Activated naive CD8-positive, alpha-beta T cell treated with anti-CD3 and anti-CD28 coated beads, Interleukin-2, amount 50 U/mL, for 24 hours (primary cell): ENCODE results near the gene PDGFB.
A peak's percentile ranks its signal among the peaks of the same experiment; 100 is the strongest.

Source experiments
- ATAC-seq: fragments of 150-1000 bp; cut with Tn5 transposase; one replicate; pipeline ENCODE4 v1.10.0; 2021
- DNase-seq: peaks from one replicate; pipeline ENCODE4 v3.0.0; 2021
- H3K27ac Mint-ChIP-seq: one replicate; pipeline ENCODE4 v1.8.0; 2021; ENCODE audit warnings: mild to moderate bottlenecking, mixed read lengths
- H3K27me3 Mint-ChIP-seq: one replicate; pipeline ENCODE4 v1.8.0; 2021; ENCODE audit warnings: mixed read lengths
- H3K36me3 Mint-ChIP-seq: one replicate; pipeline ENCODE4 v1.8.0; 2021; ENCODE audit warnings: low read depth, mixed read lengths
- H3K4me1 Mint-ChIP-seq: one replicate; pipeline ENCODE4 v1.8.0; 2021; ENCODE audit warnings: mixed read lengths
- H3K4me3 Mint-ChIP-seq: one replicate; pipeline ENCODE4 v1.8.0; 2021; ENCODE audit warnings: mild to moderate bottlenecking, moderate library complexity, mixed read lengths
- H3K9me3 Mint-ChIP-seq: one replicate; pipeline ENCODE4 v1.8.0; 2021; ENCODE audit warnings: mixed read lengths

PDGFB gene

GRCh38 chr22:39252461-39253434, 8.0 kb upstream of the PDGFB start:
- no peaks in the 10 kb centered on the region for H3K36me3 Mint-ChIP-seq
- no peaks in the 10 kb centered on the region for H3K9me3 Mint-ChIP-seq
- H3K4me3 Mint-ChIP-seq, result no peak overlapping the region
- ATAC-seq (no peak), DNase-seq (no peak)
- H3K27me3 Mint-ChIP-seq, result peaks cover 20% of the 10 kb centered on the region
- peak overlapping the region; percentile 5 for H3K27ac Mint-ChIP-seq
- H3K4me1 Mint-ChIP-seq, result peaks cover 26% of the 10 kb centered on the region

- Mint-ChIP-seq H3K4me3 (no peak overlapping the region), H3K27me3 (peaks cover 26% of the 10 kb centered on the region), H3K9me3 (no peaks in the 10 kb centered on the region), H3K27ac (no peak overlapping the region), H3K36me3 (no peaks in the 10 kb centered on the region), H3K4me1 (peaks cover 26% of the 10 kb centered on the region)
- DNase-seq, result no peak
- no peak for ATAC-seq
Measured at GRCh38 chr22:39251762-39252460, 7.1 kb upstream of the PDGFB start.

- Mint-ChIP-seq H3K9me3 (no peaks in the 10 kb centered on the region), H3K27ac (no peak overlapping the region), H3K36me3 (no peaks in the 10 kb centered on the region), H3K4me3 (no peak overlapping the region), H3K4me1 (peaks cover 25% of the 10 kb centered on the region), H3K27me3 (peaks cover 36% of the 10 kb centered on the region)
- DNase-seq, result no peak
- ATAC-seq, result no peak
Measured at GRCh38 chr22:39250838-39251237, 6.1 kb upstream of the PDGFB start.

GRCh38 chr22:39250131-39250530, 5.3 kb upstream of the PDGFB start:
- no peak for DNase-seq
- Mint-ChIP-seq H3K27me3 (peaks cover 37% of the 10 kb centered on the region), H3K9me3 (no peaks in the 10 kb centered on the region), H3K27ac (no peak overlapping the region), H3K4me1 (peaks cover 21% of the 10 kb centered on the region), H3K36me3 (no peaks in the 10 kb centered on the region), H3K4me3 (no peak overlapping the region)
- no peak for ATAC-seq

- no peak overlapping the region for H3K27ac Mint-ChIP-seq
- H3K4me1 Mint-ChIP-seq, result peaks cover 18% of the 10 kb centered on the region
Measured at GRCh38 chr22:39249086-39249704, 4.4 kb upstream of the PDGFB start.

GRCh38 chr22:39248254-39248653, 3.5 kb upstream of the PDGFB start:
- Mint-ChIP-seq H3K4me3 (no peak overlapping the region), H3K27me3 (peaks cover 39% of the 10 kb centered on the region), H3K4me1 (peaks cover 17% of the 10 kb centered on the region), H3K27ac (peak overlapping the region; percentile 34), H3K36me3 (no peaks in the 10 kb centered on the region), H3K9me3 (no peaks in the 10 kb centered on the region)
- DNase-seq, result no peak
- ATAC-seq, result no peak

More at GRCh38 chr22:39249086-39249704, 4.4 kb upstream of the PDGFB start:
- peaks cover 35% of the 10 kb centered on the region for H3K27me3 Mint-ChIP-seq
- no peaks in the 10 kb centered on the region for H3K9me3 Mint-ChIP-seq
- H3K4me3 Mint-ChIP-seq, result no peak overlapping the region
- DNase-seq (no peak), ATAC-seq (no peak)
- H3K36me3 Mint-ChIP-seq, result no peaks in the 10 kb centered on the region

- DNase-seq (no peak), ATAC-seq (no peak)
- no peaks in the 10 kb centered on the region for H3K36me3 Mint-ChIP-seq
- no peaks in the 10 kb centered on the region for H3K9me3 Mint-ChIP-seq
- peaks cover 42% of the 10 kb centered on the region for H3K27me3 Mint-ChIP-seq
- H3K4me1 Mint-ChIP-seq, result peaks cover 14% of the 10 kb centered on the region
- H3K27ac Mint-ChIP-seq, result no peak overlapping the region
- no peak overlapping the region for H3K4me3 Mint-ChIP-seq
Measured at GRCh38 chr22:39247361-39247760, 2.6 kb upstream of the PDGFB start.

- peaks cover 42% of the 10 kb centered on the region for H3K27me3 Mint-ChIP-seq
- no peaks in the 10 kb centered on the region for H3K9me3 Mint-ChIP-seq
- DNase-seq (no peak), ATAC-seq (no peak)
- H3K36me3 Mint-ChIP-seq, result no peaks in the 10 kb centered on the region
- H3K4me3 Mint-ChIP-seq, result no peak overlapping the region
- peaks cover 13% of the 10 kb centered on the region for H3K4me1 Mint-ChIP-seq
- no peak overlapping the region for H3K27ac Mint-ChIP-seq
Measured at GRCh38 chr22:39246690-39247332, 2.0 kb upstream of the PDGFB start.

- H3K4me3 Mint-ChIP-seq, result no peak overlapping the region
- ATAC-seq (no peak), DNase-seq (no peak)
- peaks cover 43% of the 10 kb centered on the region for H3K27me3 Mint-ChIP-seq
- peaks cover 19% of the 10 kb centered on the region for H3K4me1 Mint-ChIP-seq
- no peaks in the 10 kb centered on the region for H3K9me3 Mint-ChIP-seq
- H3K27ac Mint-ChIP-seq, result no peak overlapping the region
- H3K36me3 Mint-ChIP-seq, result no peaks in the 10 kb centered on the region
Measured at GRCh38 chr22:39246217-39246616, 1.4 kb upstream of the PDGFB start.

GRCh38 chr22:39245130-39246039, 603 bp upstream of the PDGFB start:
- Mint-ChIP-seq H3K4me3 (peak overlapping the region; percentile 20), H3K36me3 (no peaks in the 10 kb centered on the region), H3K27me3 (peaks cover 48% of the 10 kb centered on the region), H3K4me1 (peaks cover 27% of the 10 kb centered on the region), H3K9me3 (no peaks in the 10 kb centered on the region), H3K27ac (no peak overlapping the region)
- no peak for DNase-seq
- ATAC-seq, result no peak

GRCh38 chr22:39244136-39244495, 666 bp downstream of the PDGFB start:
- H3K4me3 Mint-ChIP-seq, result peak overlapping the region; percentile 70
- peaks cover 38% of the 10 kb centered on the region for H3K4me1 Mint-ChIP-seq
- ATAC-seq (no peak), DNase-seq (no peak)
- H3K27ac Mint-ChIP-seq, result no peak overlapping the region
- H3K9me3 Mint-ChIP-seq, result no peaks in the 10 kb centered on the region
- no peaks in the 10 kb centered on the region for H3K36me3 Mint-ChIP-seq
- peaks cover 45% of the 10 kb centered on the region for H3K27me3 Mint-ChIP-seq

GRCh38 chr22:39243439-39244135, 1.2 kb downstream of the PDGFB start:
- peaks cover 40% of the 10 kb centered on the region for H3K4me1 Mint-ChIP-seq
- H3K27me3 Mint-ChIP-seq, result peaks cover 46% of the 10 kb centered on the region
- DNase-seq (no peak), ATAC-seq (no peak)
- no peaks in the 10 kb centered on the region for H3K36me3 Mint-ChIP-seq
- no peaks in the 10 kb centered on the region for H3K9me3 Mint-ChIP-seq
- H3K4me3 Mint-ChIP-seq, result peak overlapping the region; percentile 68
- no peak overlapping the region for H3K27ac Mint-ChIP-seq
